Stromal cell of bone marrow (primary cell): ENCODE data around the gene POTEH.
"Not testable (repeated sequence)": the region's sequence is repeated elsewhere in the genome, so short reads cannot be mapped to it uniquely, and the experiment has no call there.

Experiments
- DNase-seq: peaks from one replicate; pipeline ENCODE4 v3.0.0-alpha.2; 2012; ENCODE audit warnings: low read depth

The POTEH gene

GRCh38 chr22:15738157-15738908 lies 48.5 kb downstream of the POTEH start:
- DNase-seq: not testable (repeated sequence)

- DNase-seq: not testable (repeated sequence)
Observed at GRCh38 chr22:15738909-15739391, 49.1 kb downstream of the POTEH start.

GRCh38 chr22:15747636-15748323 lies 58.0 kb downstream of the POTEH start:
- not testable (repeated sequence) for DNase-seq

GRCh38 chr22:15749181-15749970 lies 59.5 kb downstream of the POTEH start:
- not testable (repeated sequence) for DNase-seq

- not testable (repeated sequence) for DNase-seq
Observed at GRCh38 chr22:15759443-15760097, 69.7 kb downstream of the POTEH start.

- not testable (repeated sequence) for DNase-seq
Observed at GRCh38 chr22:15760388-15761150, 70.7 kb downstream of the POTEH start.

GRCh38 chr22:15761151-15761777 lies 71.4 kb downstream of the POTEH start:
- not testable (repeated sequence) for DNase-seq

- DNase-seq: not testable (repeated sequence)
Observed at GRCh38 chr22:15763559-15763958, 73.7 kb downstream of the POTEH start.
